Measurements from ENCODE around the gene MARK2. TPM values are rescaled to one million over a fixed set of nuclear protein-coding genes. Genes with fewer than 3 reads are reported as not detected.

Gene MARK2
- total and polyA plus RNA-seq, 2 of the 8 experiments (the other 6 are each of a cell fraction or from before 2014, with no cell fraction given) = 19.3 to 58.5 TPM

DNA sequence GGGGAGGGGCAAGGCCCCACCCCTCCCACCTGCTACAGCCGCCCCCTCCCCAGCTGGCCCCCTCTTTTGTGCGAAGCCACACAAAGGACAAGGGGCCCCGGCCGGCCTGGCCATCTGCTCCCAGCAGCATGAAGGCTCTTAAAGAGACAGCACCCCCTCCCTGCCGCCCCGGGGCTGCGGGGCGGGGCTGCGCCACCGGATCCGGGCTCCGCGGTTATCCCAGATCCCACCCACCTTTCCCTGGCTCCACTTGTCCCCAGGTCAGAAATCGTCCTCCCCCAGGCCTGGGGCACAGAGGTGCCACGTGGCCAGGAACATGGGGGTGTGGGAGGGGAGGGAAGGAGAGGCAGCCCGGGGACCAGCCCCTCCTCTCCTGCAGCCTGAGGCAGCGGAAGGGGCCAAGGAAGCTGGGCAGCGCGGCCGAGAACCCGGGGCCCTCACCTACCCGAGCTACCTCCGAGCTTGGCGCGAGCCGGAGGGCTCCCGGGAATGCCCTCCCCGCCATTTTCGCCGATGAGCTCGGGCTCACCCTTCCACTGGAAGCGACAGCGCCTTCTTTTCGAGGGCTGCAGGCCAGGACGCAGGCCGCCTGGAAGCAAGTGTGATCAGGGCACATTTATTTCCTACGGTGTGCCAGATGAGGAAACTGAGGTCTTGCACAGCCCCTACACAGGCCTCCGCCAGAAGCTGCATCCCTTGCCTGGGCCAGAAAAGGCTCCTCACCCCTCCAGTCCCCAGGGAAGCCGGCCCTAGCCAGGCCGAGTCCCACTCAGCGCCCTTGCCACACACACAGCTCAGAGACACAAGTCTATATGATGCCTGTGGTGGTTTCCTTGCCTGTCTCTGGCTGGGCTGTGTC, 80.6 kb downstream of the MARK2 start (continued):
- TF ChIP-seq POLR2AphosphoS5 (IDR thresholded peaks at IDR 0.05; ENCODE audit: low read depth, low read length) (peak; percentile 43), SIN3A (conservative IDR thresholded peaks at IDR 0.05 in 1 of 2, IDR thresholded peaks at IDR 0.05 in 1 of 2; ENCODE audit: low read depth in 1 of 2, low read length in 2 of 2) (0 out of 4 replicates have a peak, but pooled peaks have one; percentile 21 to 66), KDM5A (IDR thresholded peaks at IDR 0.05; ENCODE audit: low read length) (no peak), USF2 (IDR thresholded peaks at IDR 0.05; ENCODE audit: low read length) (peak; percentile 72), SIX5 (IDR thresholded peaks at IDR 0.05; ENCODE audit: low read depth, low read length) (no peak), TAF1 (IDR thresholded peaks at IDR 0.05; ENCODE audit: low read depth, low read length) (peak; percentile 53; the same call in 1 of the 2 replicates)
